Glomerular visceral epithelial cell (primary cell): ENCODE results near the gene EPHA5.
A peak's percentile ranks its signal among the peaks of the same experiment; 100 is the strongest.

Source experiments
- DNase-seq: peaks from one replicate; pipeline ENCODE4 v3.0.0-alpha.2; 2016; ENCODE audit errors: extremely low spot score

EPHA5 gene

GRCh38 chr4:65624651-65625050 is 45.6 kb downstream of the EPHA5 start:
- DNase-seq, result no peak

GRCh38 chr4:65623506-65623905 is 46.8 kb downstream of the EPHA5 start:
- DNase-seq, result peak; percentile 76

- DNase-seq, result no peak
Observed at GRCh38 chr4:65617416-65617815, 52.9 kb downstream of the EPHA5 start.

DNA sequence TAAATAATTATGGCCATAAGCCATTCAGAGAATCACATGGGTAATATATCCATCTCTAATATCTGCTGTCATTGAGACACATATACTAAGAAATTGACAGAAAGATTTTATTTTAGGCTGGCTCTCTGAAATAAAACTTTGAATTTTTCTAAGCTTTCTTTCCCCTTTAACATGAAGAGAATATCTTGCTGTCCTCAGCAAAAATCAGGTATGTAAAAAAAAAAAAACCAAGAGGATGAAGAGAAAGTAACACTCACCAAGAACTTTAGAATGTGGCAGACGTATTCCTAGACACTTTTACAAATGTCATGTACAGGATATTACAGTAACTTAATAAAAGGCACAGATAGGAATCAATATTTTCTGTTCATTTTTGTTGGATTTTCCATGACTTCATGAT is 65.8 kb downstream of the EPHA5 start:
- no peak for DNase-seq

DNA sequence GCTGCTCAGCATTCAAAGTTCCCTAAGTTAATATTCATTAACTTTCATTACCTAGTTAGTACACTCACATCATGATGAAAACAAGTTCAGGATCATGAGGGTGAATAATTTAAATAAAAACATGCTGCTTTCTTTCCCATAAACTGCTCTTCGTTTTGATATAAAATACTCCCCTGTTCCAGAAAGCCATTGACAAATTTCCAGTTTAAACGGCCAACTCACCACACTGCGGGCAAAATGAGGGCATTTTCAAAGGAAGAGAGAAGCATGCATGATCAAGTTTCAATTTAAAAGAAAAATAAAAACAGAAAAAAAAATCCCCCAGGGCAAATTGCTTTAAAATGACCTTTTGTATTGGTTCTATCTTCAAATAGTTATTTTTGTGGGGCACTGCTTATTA is 69.6 kb downstream of the EPHA5 start:
- DNase-seq, result no peak

DNA sequence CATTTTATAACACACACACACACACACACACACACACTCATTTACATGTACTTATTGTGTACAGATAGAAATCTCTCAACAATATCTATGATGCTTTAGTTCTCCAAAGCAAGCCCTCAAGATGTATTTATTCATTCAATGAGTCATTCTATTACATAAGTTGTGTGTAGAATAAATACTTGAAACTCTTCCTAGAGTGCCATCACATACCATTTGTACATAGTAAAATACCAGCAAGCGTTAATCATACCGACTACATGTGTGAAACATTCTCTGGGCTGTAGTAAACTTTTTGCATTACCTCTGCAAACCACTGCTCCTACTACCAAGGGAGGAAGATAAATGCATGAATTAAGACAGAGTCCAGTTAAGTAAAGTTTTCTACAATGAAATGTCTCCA is 70.9 kb downstream of the EPHA5 start:
- DNase-seq, result no peak

GRCh38 chr4:65597697-65598096 is 72.6 kb downstream of the EPHA5 start:
- DNase-seq, result no peak

DNA sequence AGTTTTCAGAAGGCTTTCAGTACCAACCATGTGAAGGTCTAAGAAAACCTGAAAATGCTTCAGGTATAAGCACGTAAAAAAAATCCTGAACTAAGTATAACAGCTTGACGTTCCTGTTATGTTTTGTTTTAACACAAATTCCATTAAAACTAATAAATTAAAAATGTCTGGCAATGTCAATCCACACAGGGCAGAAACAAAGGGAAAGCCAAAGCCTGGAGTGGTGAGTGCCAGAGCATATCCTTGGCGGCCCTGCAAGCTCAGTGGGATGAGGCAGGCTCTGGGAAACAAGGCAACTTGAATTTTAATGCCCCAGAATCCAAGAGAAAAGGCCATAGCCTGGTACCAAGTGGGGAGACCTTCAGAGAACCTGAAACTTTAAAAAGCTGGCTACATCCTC is 78.2 kb downstream of the EPHA5 start:
- DNase-seq, result no peak

GRCh38 chr4:65589921-65590320 is 80.4 kb downstream of the EPHA5 start:
- no peak for DNase-seq

DNA sequence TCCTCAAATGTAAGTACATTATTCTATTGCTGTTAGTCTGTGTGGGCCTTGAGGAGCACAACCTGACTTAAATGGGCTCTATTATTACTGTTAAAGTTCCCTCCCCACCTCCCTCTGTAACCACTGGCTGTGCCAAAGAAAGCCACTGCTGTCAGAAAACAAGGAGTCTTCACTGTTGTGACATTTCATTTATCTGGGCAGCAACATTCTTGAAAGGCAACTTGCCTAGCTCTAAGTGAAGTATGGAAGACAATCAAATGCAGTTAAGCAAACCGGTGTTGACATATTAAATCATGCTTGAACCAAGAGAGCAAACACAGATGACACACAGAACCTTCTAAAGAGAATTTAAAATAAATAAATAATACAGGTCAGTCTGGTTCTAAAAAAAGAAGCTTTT is 81.0 kb downstream of the EPHA5 start:
- no peak for DNase-seq

DNA sequence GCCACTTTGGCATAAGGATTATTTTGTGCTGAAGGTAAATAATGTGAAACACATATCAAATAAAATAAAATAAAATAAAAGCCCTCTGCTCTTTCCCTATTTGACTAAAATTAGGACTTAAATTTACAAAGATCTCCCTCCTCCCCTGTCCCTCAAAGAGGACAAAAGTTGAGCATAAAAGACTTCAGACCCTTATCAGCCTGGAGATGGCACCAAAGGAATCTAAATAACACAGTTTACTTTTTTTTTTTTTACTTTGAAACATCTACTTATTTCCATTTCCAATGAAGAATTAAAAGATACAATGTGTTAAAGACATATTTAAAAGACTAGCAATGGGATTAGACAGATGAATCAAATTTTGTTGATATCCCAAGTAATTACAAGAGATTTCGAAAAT is 89.7 kb downstream of the EPHA5 start:
- DNase-seq, result peak; percentile 11

DNA sequence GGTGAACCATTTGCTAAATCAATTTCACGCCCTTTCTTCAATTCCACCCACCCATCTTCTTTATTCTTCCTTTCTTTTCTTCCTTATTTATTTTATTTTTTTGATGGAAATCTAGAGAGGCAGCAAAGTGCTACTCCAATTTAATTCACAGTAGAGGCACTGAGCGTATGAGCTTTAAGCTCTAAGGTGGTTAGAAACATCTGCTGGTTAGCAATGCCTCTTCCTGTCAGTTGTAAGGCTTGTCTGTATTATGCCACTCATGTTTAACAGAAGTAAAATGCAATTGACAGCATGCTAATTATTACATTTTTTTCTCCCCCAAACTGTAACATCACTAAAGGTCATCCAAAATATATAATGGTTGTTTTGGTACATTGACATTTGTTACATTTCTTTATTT is 103.8 kb downstream of the EPHA5 start:
- DNase-seq, result no peak

DNA sequence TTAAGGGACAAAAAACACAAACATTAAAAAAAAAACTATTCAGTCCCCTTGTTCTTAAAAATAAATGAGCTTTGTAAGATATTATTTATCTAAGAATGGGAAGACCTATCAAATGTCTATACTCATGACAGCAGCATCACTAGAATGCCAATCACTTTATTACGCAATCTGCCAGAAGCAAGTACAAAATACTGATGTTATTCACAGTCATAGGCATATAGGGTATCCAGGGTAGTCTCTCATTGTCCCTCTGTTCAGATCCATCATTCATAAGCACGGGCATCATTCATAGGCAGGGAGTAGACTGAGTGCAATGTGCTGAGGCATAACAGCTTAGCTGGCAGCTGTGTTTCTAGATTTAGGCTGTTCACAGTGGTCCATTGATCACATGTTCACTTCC is 109.1 kb downstream of the EPHA5 start:
- DNase-seq, result no peak

- DNase-seq, result peak; percentile 16
Observed at GRCh38 chr4:65559270-65559669, 111.0 kb downstream of the EPHA5 start.

DNA sequence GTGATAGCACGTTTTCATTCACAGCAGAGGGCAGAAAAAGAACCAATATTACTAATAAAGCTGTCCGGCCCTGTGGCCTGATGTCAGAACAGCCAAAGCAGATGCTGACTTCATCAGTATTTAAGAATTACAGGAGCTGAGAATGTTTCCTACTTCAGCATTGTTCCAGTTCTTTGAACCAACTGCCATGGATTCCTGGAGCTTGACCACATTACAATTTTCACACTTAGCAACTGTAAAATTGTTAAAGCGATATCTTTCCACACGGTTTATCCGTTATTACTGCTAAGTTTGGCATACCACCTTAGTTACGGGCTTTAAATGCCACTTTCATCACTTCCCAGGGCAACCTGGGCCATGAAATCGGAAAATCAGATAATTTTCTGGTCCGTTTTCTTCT is 118.2 kb downstream of the EPHA5 start:
- no peak for DNase-seq

GRCh38 chr4:65550500-65550899 is 119.8 kb downstream of the EPHA5 start:
- no peak for DNase-seq

GRCh38 chr4:65546882-65547416 is 123.3 kb downstream of the EPHA5 start:
- no peak for DNase-seq

GRCh38 chr4:65538571-65538970 is 131.7 kb downstream of the EPHA5 start:
- peak; percentile 55 for DNase-seq

GRCh38 chr4:65535113-65535512 is 135.2 kb downstream of the EPHA5 start:
- no peak for DNase-seq

GRCh38 chr4:65521666-65522065 is 148.6 kb downstream of the EPHA5 start:
- no peak for DNase-seq

DNA sequence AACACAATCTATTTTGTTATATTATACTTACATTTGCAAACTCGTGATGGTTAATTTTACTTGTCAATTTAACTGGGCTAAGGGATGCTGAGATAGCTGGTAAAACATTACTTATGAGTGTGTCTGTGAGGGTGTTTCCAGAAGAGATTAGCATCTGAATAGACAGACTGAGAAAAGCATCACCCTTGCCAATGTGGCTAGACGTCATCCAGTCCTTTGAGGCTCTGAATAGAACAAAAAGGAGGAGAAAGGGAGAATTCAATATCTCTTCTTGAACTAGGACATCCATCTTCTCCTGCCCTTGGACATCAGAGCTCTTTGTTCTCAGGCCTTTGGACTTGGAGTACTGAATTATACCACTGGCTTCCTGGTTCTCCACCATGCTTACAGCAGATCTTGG is 154.6 kb downstream of the EPHA5 start:
- no peak for DNase-seq

- DNase-seq, result peak; percentile 77
Observed at GRCh38 chr4:65510976-65511375, 159.3 kb downstream of the EPHA5 start.

DNA sequence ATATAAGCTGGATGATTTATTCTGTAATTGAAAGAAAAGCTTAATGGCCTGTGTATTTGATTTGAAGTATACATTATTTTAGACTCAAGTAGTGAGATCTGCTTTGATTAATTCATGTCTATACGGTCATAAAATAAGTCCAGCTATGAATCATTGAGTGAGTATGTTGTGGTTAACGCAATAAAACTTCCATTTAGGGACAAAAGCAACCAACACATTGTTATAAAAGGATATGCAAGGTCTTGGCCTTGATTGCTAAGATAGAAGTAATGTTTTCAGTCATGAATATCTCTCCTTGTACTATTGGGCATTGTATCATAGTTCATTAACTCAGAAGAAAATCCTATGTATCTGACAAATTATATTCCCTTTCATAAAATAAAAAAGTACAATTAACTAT is 162.1 kb downstream of the EPHA5 start:
- peak; percentile 77 for DNase-seq

DNA sequence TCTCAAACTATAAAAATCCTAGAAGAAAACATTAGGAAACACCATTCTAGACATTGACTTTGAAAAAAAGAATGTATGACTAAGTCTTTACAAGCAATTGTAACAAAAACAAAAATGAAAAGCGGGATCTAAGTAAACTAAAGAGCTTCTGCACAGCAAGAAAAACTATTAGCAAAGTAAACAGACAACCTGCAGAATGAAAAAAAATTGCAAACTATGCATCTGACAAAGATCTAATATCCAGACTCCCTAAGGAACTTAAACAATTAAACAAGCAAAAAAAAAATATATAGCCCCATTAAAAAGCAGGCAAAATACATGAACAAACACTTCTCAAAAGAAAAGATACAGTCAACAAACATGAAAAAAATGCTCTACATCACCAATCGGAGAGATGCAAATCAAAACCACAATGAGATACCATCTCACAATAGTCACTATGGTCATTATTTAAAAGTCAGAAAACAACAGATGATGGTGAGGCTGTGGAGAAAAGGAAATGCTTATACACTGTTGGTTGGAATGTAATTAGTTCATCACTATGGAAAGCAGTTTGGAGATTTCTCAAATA is 168.1 kb downstream of the EPHA5 start:
- DNase-seq, result no peak
